Large intestine (tissue), 3 donors: ENCODE measurements around the gene HMGB4. TPM values are rescaled to one million over a fixed set of nuclear protein-coding genes. Genes with fewer than 3 reads are reported as not detected.

Experiments used
- DNase-seq, 2 donors: peaks; one replicate each; pipeline versions ENCODE4 v3.0.0 to v3.0.0-alpha.2; 2013
- H3K27ac ChIP-seq: one replicate; pipeline ENCODE4 v1.5.1; 2013; ENCODE audit warnings: low read length
- H3K27me3 ChIP-seq: 2 replicates; pipeline ENCODE4 v1.6.1; 2013; ENCODE audit warnings: low read length; ENCODE audit not compliant: control insufficient read depth, insufficient read depth
- H3K36me3 ChIP-seq: 2 replicates; pipeline ENCODE4 v1.6.1; 2013; ENCODE audit warnings: low read length; ENCODE audit not compliant: control insufficient read depth, insufficient read depth
- H3K4me1 ChIP-seq: one replicate; pipeline ENCODE4 v1.6.1; 2013; ENCODE audit warnings: low read length; ENCODE audit not compliant: control insufficient read depth, insufficient read depth
- H3K4me3 ChIP-seq: one replicate; pipeline ENCODE4 v1.5.1; 2013; ENCODE audit warnings: low read length
- H3K9me3 ChIP-seq: one replicate; pipeline ENCODE4 v1.6.1; 2013; ENCODE audit warnings: mild to moderate bottlenecking, low read depth, low read length, moderate library complexity; ENCODE audit not compliant: control insufficient read depth
- WGBS: methylation state at CpG from one replicate; pipeline ENCODE4 v1.1.5; 2013; ENCODE audit warnings: low lambda C conversion rate; ENCODE audit not compliant: insufficient coverage; 5-methylcytosine and 5-hydroxymethylcytosine counted together
- polyA plus RNA-seq: library from polyadenylated mRNA; unstranded; fragments of 120-200 nt; gene quantifications from one replicate; pipeline ENCODE4 v1.2.1, GENCODE V29; 2013

HMGB4 gene
- polyA plus RNA-seq, 1 donor = not detected

DNA sequence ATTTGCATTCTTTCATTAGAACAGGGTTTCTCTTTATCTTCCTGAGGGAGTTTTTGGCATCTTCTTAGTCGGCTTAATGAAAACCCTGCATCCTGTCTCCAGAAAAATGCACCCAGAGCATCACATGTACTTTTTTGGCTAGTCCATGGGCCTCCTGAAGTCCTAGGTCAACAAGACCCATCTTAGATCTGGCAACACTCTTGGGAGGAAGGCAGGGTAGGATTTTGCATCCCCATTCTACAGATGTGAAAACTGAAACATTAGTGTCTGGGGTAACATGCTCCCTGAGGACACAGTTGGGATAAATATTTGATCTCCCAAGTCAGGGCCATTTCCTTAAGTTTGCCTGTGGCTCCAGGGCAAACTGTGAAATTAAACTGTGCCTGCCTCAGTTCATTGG, 40.0 kb upstream of the HMGB4 start:
- WGBS = no CpG with 5 or more reads among the region's 1 CpG
- Histone ChIP-seq H3K9me3 (no peaks in the 10 kb centered on the region), H3K4me1 (no peaks in the 10 kb centered on the region), H3K27ac (no peak overlapping the region), H3K4me3 (no peak overlapping the region), H3K36me3 (no peaks in the 10 kb centered on the region), H3K27me3 (no peaks in the 10 kb centered on the region)
- no peak for DNase-seq

DNA sequence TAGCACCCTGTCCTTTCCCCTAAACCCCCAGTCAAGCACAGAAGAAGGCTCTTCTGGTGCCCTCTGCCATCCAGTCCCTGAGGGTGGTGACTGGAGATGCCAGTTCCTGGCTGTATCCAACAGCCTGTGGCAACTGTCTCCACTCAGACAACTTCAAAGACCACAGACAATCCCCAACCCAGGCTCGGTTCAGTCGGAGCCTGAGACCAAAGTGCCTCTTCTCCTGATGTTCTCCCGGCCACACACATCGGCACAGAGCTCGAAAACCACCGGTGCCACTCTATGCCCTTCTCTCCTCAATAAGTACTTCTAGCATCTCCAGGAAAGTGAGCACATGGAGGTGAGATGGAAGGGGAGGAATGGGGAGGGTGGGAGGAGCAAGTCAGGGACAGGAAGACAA, 39.6 kb upstream of the HMGB4 start:
- H3K4me1 ChIP-seq = no peaks in the 10 kb centered on the region
- H3K4me3 ChIP-seq = no peak overlapping the region
- H3K27me3 ChIP-seq = no peaks in the 10 kb centered on the region
- no peak for DNase-seq
- no peaks in the 10 kb centered on the region for H3K36me3 ChIP-seq
- no peak overlapping the region for H3K27ac ChIP-seq
- H3K9me3 ChIP-seq = no peaks in the 10 kb centered on the region
- WGBS = no CpG with 5 or more reads among the region's 6 CpGs

DNA sequence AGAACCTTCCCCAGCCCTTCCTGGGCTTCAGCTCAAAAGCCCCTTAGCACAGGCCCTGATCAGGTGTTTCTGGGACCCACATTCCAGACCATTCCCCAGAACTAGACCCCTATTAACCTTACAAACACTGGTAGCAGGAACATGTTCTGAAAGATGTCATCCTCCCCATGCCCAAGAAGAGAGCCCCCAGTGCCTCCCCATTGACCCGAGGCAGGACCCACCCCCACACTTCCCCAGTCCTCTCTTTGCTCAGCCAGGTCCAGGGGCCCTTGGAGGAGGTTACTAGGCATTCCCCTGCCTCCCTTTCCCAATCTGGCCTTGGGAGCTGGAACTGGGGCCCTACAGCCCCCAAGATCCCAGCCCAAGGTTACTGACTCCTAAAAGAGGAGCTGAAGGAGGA, 38.9 kb upstream of the HMGB4 start:
- DNase-seq = no peak
- H3K27me3 ChIP-seq = no peaks in the 10 kb centered on the region
- no peaks in the 10 kb centered on the region for H3K36me3 ChIP-seq
- H3K27ac ChIP-seq = no peak overlapping the region
- no CpG with 5 or more reads among the region's 1 CpG for WGBS
- no peaks in the 10 kb centered on the region for H3K4me1 ChIP-seq
- H3K9me3 ChIP-seq = no peaks in the 10 kb centered on the region
- no peak overlapping the region for H3K4me3 ChIP-seq

DNA sequence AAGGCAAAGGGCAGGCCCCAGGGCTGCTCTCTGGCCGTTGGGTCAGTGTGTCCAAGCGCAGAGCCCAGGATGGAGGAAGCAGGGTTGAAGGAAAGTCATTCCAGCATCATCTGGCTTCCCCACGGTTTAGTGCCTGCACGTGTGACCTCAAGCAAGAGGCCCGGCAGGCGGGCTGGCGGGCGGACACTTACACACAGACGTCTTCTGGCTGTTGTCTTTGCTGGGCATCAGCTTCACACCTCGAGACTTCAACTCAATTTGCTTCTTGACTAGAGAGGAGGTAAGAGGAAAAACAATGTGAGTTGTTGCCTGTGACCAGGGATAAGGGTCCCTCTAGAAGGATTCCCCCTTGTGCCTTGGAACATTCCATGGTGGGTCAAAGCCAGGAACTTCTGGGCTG, 38.4 kb upstream of the HMGB4 start:
- no peak for DNase-seq
- H3K27ac ChIP-seq = no peak overlapping the region
- no peaks in the 10 kb centered on the region for H3K36me3 ChIP-seq
- no peak overlapping the region for H3K4me3 ChIP-seq
- H3K27me3 ChIP-seq = no peaks in the 10 kb centered on the region
- no peaks in the 10 kb centered on the region for H3K4me1 ChIP-seq
- H3K9me3 ChIP-seq = no peaks in the 10 kb centered on the region
- no CpG with 5 or more reads among the region's 10 CpGs for WGBS

DNA sequence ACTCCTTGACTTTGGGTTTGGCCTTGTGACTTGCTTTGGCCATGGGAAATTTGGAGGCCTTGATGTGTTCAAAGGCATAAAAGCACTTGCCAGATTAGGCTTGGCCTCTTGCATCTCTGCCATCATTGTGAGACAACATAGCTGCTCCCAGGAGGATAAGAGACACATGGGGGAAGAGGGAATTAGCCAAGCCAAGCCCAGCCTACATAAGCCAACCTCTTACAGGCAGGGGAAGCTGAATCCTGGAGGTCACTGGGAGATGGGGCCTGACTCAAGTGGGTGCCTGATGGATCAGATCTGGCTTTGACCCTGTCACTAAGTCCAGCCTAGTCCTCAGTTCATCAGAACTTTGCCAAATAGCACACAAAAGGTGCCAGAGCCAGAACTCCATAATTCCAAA, 37.6 kb upstream of the HMGB4 start:
- H3K9me3 ChIP-seq = no peaks in the 10 kb centered on the region
- no peaks in the 10 kb centered on the region for H3K36me3 ChIP-seq
- DNase-seq = no peak
- H3K4me1 ChIP-seq = no peaks in the 10 kb centered on the region
- no peaks in the 10 kb centered on the region for H3K27me3 ChIP-seq
- no peak overlapping the region for H3K4me3 ChIP-seq
- H3K27ac ChIP-seq = no peak overlapping the region

DNA sequence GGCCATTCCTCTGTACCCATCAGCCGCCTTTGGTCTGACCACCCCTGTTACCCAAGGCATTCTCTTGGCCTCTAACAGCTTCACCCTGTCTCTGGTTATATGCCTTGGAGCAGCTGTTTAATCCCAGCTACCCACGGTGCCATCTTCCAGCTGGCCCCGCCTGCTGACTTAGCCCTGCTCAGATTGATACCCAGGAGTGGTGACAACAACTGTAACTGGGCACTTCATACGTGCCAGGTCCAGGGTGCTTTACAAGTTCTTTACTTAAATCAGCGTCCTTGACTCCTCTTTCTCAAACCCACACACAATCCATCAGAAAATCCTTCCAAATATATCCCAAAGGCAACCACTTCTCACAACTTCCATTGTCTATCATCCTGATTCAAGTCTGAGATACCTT, 37.2 kb upstream of the HMGB4 start:
- H3K36me3 ChIP-seq = no peaks in the 10 kb centered on the region
- no peak overlapping the region for H3K27ac ChIP-seq
- no peaks in the 10 kb centered on the region for H3K4me1 ChIP-seq
- DNase-seq = no peak
- H3K4me3 ChIP-seq = no peak overlapping the region
- H3K9me3 ChIP-seq = no peaks in the 10 kb centered on the region
- no peaks in the 10 kb centered on the region for H3K27me3 ChIP-seq
- no CpG with 5 or more reads among the region's 5 CpGs for WGBS

DNA sequence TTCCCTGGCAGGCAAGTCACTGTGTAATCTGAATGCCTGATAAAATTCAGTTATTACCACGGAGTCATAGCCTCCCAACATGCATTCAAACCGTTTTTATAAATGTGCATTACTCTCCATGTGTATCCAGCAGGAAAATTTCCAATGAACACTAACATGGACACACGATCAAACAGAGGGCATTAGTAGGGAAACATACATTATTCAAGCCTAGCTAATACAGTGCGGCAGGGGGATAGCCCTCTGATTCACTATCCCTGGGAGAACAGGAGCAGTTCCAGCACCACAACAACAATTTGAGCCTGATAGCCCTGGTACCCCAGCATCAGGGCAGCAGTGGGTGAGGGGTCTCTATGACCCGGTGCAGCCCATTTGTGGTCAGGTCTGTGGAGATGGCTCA, 35.8 kb upstream of the HMGB4 start:
- H3K36me3 ChIP-seq = no peaks in the 10 kb centered on the region
- H3K27ac ChIP-seq = no peak overlapping the region
- 0% methylated on average over 1 of the region's 5 CpGs for WGBS
- no peaks in the 10 kb centered on the region for H3K27me3 ChIP-seq
- no peak for DNase-seq
- H3K4me1 ChIP-seq = no peaks in the 10 kb centered on the region
- H3K4me3 ChIP-seq = no peak overlapping the region
- H3K9me3 ChIP-seq = no peaks in the 10 kb centered on the region

DNA sequence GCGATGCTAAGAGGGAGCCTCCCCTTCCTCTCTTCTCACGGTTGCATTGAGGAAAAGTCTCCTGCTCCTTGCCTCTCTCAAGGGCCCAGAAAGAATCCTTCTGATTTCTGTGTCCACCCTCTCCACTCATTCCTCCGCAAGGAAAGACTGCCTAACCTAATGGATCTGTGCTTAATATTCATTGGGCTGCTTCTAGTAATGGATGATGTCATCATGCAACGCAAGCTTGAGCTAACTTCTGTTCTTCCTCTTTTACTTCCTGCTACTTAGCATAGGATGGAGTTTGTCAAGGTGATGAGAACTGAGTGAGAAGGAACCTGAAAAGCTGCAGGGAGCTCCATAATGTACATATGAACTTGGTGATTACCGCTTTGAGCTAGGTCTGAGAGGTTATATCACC, 35.2 kb upstream of the HMGB4 start:
- Histone ChIP-seq H3K4me3 (no peak overlapping the region), H3K4me1 (no peaks in the 10 kb centered on the region), H3K36me3 (no peaks in the 10 kb centered on the region), H3K9me3 (no peaks in the 10 kb centered on the region), H3K27me3 (no peaks in the 10 kb centered on the region), H3K27ac (no peak overlapping the region)
- no peak for DNase-seq
- 100% methylated on average over 1 of the region's 5 CpGs for WGBS

DNA sequence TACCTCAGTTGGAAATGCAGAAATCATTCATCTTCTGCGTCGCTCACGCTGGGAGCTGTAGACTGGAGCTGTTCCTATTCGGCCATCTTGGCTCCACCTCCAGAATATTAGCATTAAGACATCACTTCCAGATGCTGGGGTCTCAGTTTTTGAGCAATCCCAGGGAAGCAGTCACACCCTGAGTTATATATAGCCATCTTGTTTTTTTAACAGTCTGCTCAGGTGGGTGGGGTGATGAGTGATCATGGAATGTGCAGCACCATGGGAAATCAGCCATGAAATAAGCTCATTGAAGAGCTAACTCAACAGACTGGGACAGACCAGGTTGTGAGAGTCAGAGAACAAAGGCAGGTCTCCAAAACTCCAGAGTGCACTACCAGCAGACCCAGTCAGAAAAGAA, 27.0 kb upstream of the HMGB4 start:
- no peak overlapping the region for H3K4me3 ChIP-seq
- H3K27ac ChIP-seq = no peak overlapping the region
- no peaks in the 10 kb centered on the region for H3K27me3 ChIP-seq
- DNase-seq = no peak
- no peaks in the 10 kb centered on the region for H3K4me1 ChIP-seq
- H3K36me3 ChIP-seq = no peaks in the 10 kb centered on the region
- no CpG with 5 or more reads among the region's 4 CpGs for WGBS
- H3K9me3 ChIP-seq = no peaks in the 10 kb centered on the region

DNA sequence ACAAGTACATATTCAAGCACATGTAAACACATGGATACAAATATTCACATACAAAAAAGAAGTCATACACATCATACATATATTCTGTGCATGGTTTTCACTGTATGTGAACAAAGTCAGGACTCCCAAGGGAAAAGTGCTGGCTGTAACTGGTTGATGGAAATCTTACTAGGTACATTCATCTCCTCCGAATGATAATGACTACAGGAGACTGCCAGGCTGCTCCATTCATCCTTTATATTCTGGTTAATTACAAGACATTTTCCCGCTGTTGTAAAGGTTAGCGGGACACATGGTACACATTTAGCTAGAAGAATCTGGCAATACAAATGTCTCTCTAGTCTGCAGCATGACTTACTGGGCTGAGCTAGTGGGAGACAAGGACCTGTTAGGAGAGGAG, 26.2 kb upstream of the HMGB4 start:
- H3K36me3 ChIP-seq = no peaks in the 10 kb centered on the region
- no peaks in the 10 kb centered on the region for H3K9me3 ChIP-seq
- H3K4me3 ChIP-seq = no peak overlapping the region
- H3K4me1 ChIP-seq = no peaks in the 10 kb centered on the region
- WGBS = no CpG with 5 or more reads among the region's 3 CpGs
- DNase-seq = no peak
- no peaks in the 10 kb centered on the region for H3K27me3 ChIP-seq
- H3K27ac ChIP-seq = no peak overlapping the region

DNA sequence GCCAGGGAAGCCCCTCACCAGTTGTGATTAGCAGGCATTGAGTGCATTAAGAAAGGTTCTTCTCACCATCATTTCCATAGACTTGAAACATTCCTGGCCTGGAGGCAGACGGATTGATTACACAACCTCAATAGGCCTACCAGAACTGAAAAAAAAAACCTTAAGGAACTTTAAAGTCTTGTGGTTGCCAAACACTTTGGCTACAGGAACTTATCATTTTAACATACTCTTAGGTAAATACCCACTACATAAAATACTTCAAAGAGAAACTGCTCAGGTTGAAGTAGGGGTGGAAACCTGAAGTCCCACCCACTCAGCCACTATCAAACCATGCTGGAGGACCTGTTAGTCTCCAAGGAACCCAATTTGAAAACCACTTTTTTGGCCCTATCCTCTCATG, 22.4 kb upstream of the HMGB4 start:
- Histone ChIP-seq H3K27ac (no peak overlapping the region), H3K4me3 (no peak overlapping the region), H3K27me3 (no peaks in the 10 kb centered on the region), H3K9me3 (no peaks in the 10 kb centered on the region), H3K4me1 (no peaks in the 10 kb centered on the region), H3K36me3 (no peaks in the 10 kb centered on the region)
- WGBS = 60% methylated on average over 1 of the region's 1 CpG
- DNase-seq = no peak
